ENCODE measurements around the gene SLC19A1. TPM values are rescaled to one million over a fixed set of nuclear protein-coding genes. Genes with fewer than 3 reads are reported as not detected.

The SLC19A1 gene
- total and polyA plus RNA-seq, 2 donors: 3.5 to 8.9 TPM

DNA sequence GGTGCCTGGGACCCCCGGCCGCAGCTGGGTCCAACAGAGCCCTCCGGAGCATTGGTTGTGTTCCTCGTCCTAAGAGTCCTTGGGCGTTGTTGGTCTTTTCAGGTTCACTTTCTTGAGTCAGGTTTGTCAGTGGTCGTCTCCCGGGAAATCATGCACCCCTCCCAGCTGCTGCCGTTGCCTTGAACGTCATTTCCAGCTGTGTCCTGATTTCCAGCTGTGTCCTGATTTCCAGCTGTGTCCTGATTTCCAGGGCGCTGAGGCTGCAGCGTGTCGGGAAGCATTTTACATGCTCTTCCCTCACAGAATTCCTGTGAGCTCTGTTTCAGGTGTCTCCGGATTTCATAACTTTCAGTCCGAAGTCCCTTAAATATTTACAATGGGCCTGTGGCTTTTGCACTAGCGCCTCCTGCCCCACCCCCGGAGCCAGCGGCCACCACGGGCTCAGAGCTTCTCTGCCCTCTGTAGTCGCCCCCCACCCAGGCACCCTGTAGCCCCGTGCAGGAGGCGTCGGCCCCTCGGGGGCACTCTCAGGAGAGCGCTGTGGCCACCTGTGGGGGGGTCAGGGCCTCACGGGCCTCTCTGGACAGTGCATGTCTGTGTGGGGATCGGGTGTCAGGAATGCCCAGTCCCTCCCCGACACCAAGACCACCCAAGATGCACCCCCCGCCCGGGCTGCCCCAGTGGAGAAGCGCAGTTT is 70.6 kb downstream of the SLC19A1 start:
- no peak overlapping the region for H3K4me3 ChIP-seq (ENCODE audit: low read length in 2 of 2)
- no peak for DNase-seq (ENCODE audit: low read depth in 6 of 9, low spot score in 9 of 9)
- H3K27me3 ChIP-seq (ENCODE audit: control insufficient read depth in 2 of 2, insufficient read depth in 1 of 2, low read length in 1 of 2): no peaks in the 10 kb centered on the region
- peak overlapping the region; percentile 37 to 74 for H3K27ac ChIP-seq (ENCODE audit: low read depth in 1 of 2, low read length in 1 of 2)
- peaks cover 3 to 6% of the 10 kb centered on the region in 2 donors for H3K9me3 ChIP-seq (ENCODE audit: control insufficient read depth in 2 of 2, insufficient read depth in 1 of 2, low read length in 1 of 2)
- peaks cover 0 to 6% of the 10 kb centered on the region in 2 donors for H3K4me1 ChIP-seq (ENCODE audit: control insufficient read depth in 2 of 2, insufficient read depth in 2 of 2, low read length in 2 of 2)
- no peaks in the 10 kb centered on the region for H3K36me3 ChIP-seq (ENCODE audit: control insufficient read depth in 2 of 2, insufficient read depth in 2 of 2, low read length in 1 of 2)
- WGBS: 90% methylated on average over 30 of the region's 30 CpGs

- H3K27me3 ChIP-seq (ENCODE audit: control insufficient read depth in 2 of 2, insufficient read depth in 1 of 2, low read length in 1 of 2): no peaks in the 10 kb centered on the region
- H3K9me3 ChIP-seq (ENCODE audit: control insufficient read depth in 2 of 2, insufficient read depth in 1 of 2, low read length in 1 of 2): peaks cover 3 to 6% of the 10 kb centered on the region in 2 donors
- WGBS: 88% methylated on average over 28 of the region's 28 CpGs
- H3K36me3 ChIP-seq (ENCODE audit: control insufficient read depth in 2 of 2, insufficient read depth in 2 of 2, low read length in 1 of 2): no peaks in the 10 kb centered on the region
- DNase-seq (ENCODE audit: low read depth in 6 of 9, low spot score in 9 of 9): peak in 1 of 9 donors; percentile 24
- peaks cover 0 to 6% of the 10 kb centered on the region in 2 donors for H3K4me1 ChIP-seq (ENCODE audit: control insufficient read depth in 2 of 2, insufficient read depth in 2 of 2, low read length in 2 of 2)
- H3K27ac ChIP-seq (ENCODE audit: low read depth in 1 of 2, low read length in 1 of 2): peak overlapping the region; percentile 17 to 74
- H3K4me3 ChIP-seq (ENCODE audit: low read length in 2 of 2): no peak overlapping the region
Observed at GRCh38 chr21:45470773-45471524, 71.3 kb downstream of the SLC19A1 start.

GRCh38 chr21:45470087-45470515 is 72.1 kb downstream of the SLC19A1 start:
- peaks cover 0 to 6% of the 10 kb centered on the region in 2 donors for H3K4me1 ChIP-seq (ENCODE audit: control insufficient read depth in 2 of 2, insufficient read depth in 2 of 2, low read length in 2 of 2)
- no peak for DNase-seq (ENCODE audit: low read depth in 6 of 9, low spot score in 9 of 9)
- 94% methylated on average over 7 of the region's 7 CpGs for WGBS
- H3K27me3 ChIP-seq (ENCODE audit: control insufficient read depth in 2 of 2, insufficient read depth in 1 of 2, low read length in 1 of 2): peaks cover 0 to under 1% of the 10 kb centered on the region in 2 donors
- H3K9me3 ChIP-seq (ENCODE audit: control insufficient read depth in 2 of 2, insufficient read depth in 1 of 2, low read length in 1 of 2): peaks cover 3% of the 10 kb centered on the region in 2 donors
- H3K36me3 ChIP-seq (ENCODE audit: control insufficient read depth in 2 of 2, insufficient read depth in 2 of 2, low read length in 1 of 2): no peaks in the 10 kb centered on the region
- H3K4me3 ChIP-seq (ENCODE audit: low read length in 2 of 2): no peak overlapping the region
- no peak overlapping the region for H3K27ac ChIP-seq (ENCODE audit: low read depth in 1 of 2, low read length in 1 of 2)

DNA sequence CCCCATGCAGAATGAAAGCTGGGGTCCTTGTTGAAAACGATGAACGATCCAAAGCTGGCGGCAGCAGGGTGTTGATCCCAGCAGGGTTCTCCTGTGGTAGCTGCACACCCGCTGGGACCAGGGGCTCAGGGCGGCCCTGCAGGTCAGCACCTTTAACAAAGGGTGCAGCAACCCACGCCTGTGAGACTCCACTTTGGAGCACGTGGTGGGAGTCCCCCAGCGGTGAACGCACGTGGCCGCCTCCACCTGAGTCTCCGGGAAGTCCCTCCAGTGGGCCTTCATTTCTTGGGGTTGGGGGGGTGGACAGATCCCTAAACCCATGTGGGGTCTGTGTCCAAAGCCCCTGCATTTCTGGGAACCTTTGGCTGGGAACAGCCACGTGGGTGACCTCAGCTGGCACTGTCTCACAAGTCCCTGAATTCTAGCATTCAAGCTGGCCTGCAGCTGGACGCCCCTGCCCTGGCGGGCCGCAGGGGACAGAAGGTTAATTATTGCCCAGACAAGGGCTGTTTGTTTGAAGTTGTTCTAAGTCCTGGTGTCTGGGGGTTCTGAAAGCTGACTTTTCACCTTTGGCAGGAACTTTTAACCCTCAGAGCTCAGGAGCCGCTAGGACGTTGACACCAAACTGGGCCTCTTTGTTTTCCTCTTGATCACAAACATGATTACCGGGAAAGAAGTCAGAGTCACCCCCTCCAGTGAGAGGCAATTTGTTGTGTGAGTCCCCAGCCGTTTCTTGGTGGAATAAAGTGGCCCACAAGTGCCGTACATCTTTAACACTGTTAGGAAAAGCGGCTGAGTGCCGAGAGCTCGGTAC is 72.8 kb downstream of the SLC19A1 start:
- H3K4me3 ChIP-seq (ENCODE audit: low read length in 2 of 2): no peak overlapping the region
- peaks cover 0 to under 1% of the 10 kb centered on the region in 2 donors for H3K9me3 ChIP-seq (ENCODE audit: control insufficient read depth in 2 of 2, insufficient read depth in 1 of 2, low read length in 1 of 2)
- H3K36me3 ChIP-seq (ENCODE audit: control insufficient read depth in 2 of 2, insufficient read depth in 2 of 2, low read length in 1 of 2): no peaks in the 10 kb centered on the region
- no peak for DNase-seq (ENCODE audit: low read depth in 6 of 9, low spot score in 9 of 9)
- 95% methylated on average over 24 of the region's 24 CpGs for WGBS
- peaks cover 0 to 6% of the 10 kb centered on the region in 2 donors for H3K27me3 ChIP-seq (ENCODE audit: control insufficient read depth in 2 of 2, insufficient read depth in 1 of 2, low read length in 1 of 2)
- H3K27ac ChIP-seq (ENCODE audit: low read depth in 1 of 2, low read length in 1 of 2): peak overlapping the region in 1 of 2 donors; percentile 11
- peaks cover 0 to 6% of the 10 kb centered on the region in 2 donors for H3K4me1 ChIP-seq (ENCODE audit: control insufficient read depth in 2 of 2, insufficient read depth in 2 of 2, low read length in 2 of 2)

DNA sequence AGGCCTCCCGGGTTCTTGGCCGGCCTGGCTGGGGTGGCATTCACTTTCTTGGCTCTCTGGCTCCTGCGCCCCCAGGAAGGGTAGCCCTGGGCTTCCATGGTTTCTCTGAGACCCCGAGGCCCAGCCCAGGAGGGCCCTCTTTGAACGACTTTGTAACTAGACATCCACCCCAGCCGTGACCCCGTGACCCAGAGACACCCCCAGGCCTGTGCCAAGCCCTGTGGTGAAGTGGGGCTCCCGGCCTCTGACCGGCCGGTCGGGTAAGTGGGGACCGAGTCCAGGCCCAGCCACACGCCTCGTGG is 73.3 kb downstream of the SLC19A1 start:
- WGBS: 96% methylated on average over 14 of the region's 14 CpGs
- H3K27ac ChIP-seq (ENCODE audit: low read depth in 1 of 2, low read length in 1 of 2): no peak overlapping the region
- peaks cover 0 to 1% of the 10 kb centered on the region in 2 donors for H3K9me3 ChIP-seq (ENCODE audit: control insufficient read depth in 2 of 2, insufficient read depth in 1 of 2, low read length in 1 of 2)
- H3K36me3 ChIP-seq (ENCODE audit: control insufficient read depth in 2 of 2, insufficient read depth in 2 of 2, low read length in 1 of 2): no peaks in the 10 kb centered on the region
- H3K4me1 ChIP-seq (ENCODE audit: control insufficient read depth in 2 of 2, insufficient read depth in 2 of 2, low read length in 2 of 2): peaks cover 0 to 6% of the 10 kb centered on the region in 2 donors
- DNase-seq (ENCODE audit: low read depth in 6 of 9, low spot score in 9 of 9): no peak
- no peak overlapping the region for H3K4me3 ChIP-seq (ENCODE audit: low read length in 2 of 2)
- H3K27me3 ChIP-seq (ENCODE audit: control insufficient read depth in 2 of 2, insufficient read depth in 1 of 2, low read length in 1 of 2): peaks cover 0 to 6% of the 10 kb centered on the region in 2 donors

DNA sequence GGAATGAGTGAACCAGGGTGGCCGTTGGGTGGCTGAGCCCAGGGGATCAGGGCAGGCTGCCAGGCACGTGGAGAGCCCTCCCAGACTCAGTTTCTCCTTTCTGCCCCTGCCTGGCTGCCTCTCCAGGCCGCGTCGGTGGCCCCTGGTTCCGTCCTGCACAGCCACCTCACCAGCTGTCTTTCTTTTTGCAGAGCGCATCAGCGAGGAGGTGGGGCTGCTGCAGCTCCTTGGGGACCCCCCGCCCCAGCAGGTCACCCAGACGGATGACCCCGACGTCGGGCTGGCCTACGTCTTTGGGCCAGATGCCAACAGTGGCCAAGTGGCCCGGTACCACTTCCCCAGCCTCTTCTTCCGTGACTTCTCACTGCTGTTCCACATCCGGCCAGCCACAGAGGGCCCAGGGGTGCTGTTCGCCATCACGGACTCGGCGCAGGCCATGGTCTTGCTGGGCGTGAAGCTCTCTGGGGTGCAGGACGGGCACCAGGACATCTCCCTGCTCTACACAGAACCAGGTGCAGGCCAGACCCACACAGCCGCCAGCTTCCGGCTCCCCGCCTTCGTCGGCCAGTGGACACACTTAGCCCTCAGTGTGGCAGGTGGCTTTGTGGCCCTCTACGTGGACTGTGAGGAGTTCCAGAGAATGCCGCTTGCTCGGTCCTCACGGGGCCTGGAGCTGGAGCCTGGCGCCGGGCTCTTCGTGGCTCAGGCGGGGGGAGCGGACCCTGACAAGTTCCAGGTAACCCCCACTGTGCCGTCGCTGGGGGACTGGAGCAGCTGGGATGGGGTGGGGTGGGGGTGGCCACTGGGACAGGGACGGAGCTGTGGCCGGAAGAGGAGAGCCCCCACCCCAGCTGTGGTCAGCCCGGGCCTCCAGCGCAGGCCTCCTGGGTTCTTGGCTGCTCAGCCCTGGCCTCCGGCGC is 73.9 kb downstream of the SLC19A1 start:
- Histone ChIP-seq H3K36me3 (ENCODE audit: control insufficient read depth in 2 of 2, insufficient read depth in 2 of 2, low read length in 1 of 2) (no peaks in the 10 kb centered on the region), H3K4me3 (ENCODE audit: low read length in 2 of 2) (no peak overlapping the region), H3K4me1 (ENCODE audit: control insufficient read depth in 2 of 2, insufficient read depth in 2 of 2, low read length in 2 of 2) (peaks cover 0 to 6% of the 10 kb centered on the region in 2 donors), H3K27ac (ENCODE audit: low read depth in 1 of 2, low read length in 1 of 2) (no peak overlapping the region), H3K9me3 (ENCODE audit: control insufficient read depth in 2 of 2, insufficient read depth in 1 of 2, low read length in 1 of 2) (peaks cover 1 to 2% of the 10 kb centered on the region in 2 donors), H3K27me3 (ENCODE audit: control insufficient read depth in 2 of 2, insufficient read depth in 1 of 2, low read length in 1 of 2) (peaks cover 0 to 6% of the 10 kb centered on the region in 2 donors)
- no peak for DNase-seq (ENCODE audit: low read depth in 6 of 9, low spot score in 9 of 9)
- WGBS: 95% methylated on average over 45 of the region's 45 CpGs

DNA sequence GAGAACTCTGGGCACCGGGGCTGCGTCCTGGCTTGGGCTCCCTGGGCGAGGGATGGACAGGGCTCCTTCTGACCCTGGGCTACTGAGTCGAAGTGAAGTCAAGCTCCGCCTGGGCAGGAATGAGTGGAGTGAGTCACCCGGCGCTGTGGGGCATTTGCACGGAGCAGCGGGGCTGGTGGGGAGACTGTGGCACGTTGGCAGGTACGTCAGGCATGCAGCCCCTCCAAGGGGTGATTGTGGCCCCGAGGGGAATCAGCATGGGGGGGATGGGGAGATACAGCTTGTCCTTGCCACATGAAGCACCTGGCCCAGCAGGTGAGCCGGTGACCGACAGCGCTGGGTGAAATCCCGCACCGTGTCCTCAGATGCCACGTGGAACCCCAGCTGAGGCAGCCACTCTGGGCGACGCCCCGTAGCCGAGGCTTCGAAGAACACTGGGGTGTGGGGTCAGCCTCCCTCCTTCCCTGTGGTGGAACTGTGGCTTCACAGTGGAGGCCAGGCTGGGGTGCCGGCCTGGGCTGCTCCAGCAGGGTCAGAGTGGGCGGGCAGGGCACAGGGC is 74.9 kb downstream of the SLC19A1 start:
- no peak overlapping the region for H3K27ac ChIP-seq (ENCODE audit: low read depth in 1 of 2, low read length in 1 of 2)
- WGBS: 95% methylated on average over 25 of the region's 25 CpGs
- H3K4me3 ChIP-seq (ENCODE audit: low read length in 2 of 2): no peak overlapping the region
- DNase-seq (ENCODE audit: low read depth in 6 of 9, low spot score in 9 of 9): no peak
- peaks cover 0 to 6% of the 10 kb centered on the region in 2 donors for H3K4me1 ChIP-seq (ENCODE audit: control insufficient read depth in 2 of 2, insufficient read depth in 2 of 2, low read length in 2 of 2)
- peaks cover 0 to 9% of the 10 kb centered on the region in 2 donors for H3K27me3 ChIP-seq (ENCODE audit: control insufficient read depth in 2 of 2, insufficient read depth in 1 of 2, low read length in 1 of 2)
- H3K9me3 ChIP-seq (ENCODE audit: control insufficient read depth in 2 of 2, insufficient read depth in 1 of 2, low read length in 1 of 2): peaks cover 1 to 6% of the 10 kb centered on the region in 2 donors
- no peaks in the 10 kb centered on the region for H3K36me3 ChIP-seq (ENCODE audit: control insufficient read depth in 2 of 2, insufficient read depth in 2 of 2, low read length in 1 of 2)

All from thymus (tissue), 11 donors.